HG03558 (cell line): ENCODE data around the gene PODN.

Source experiments
- ATAC-seq: cut with Tn5 transposase; IDR thresholded peaks from one replicate; pipeline ENCODE4 v1.9.1; 2021; ENCODE audit warnings: moderate number of reproducible peaks; ENCODE audit not compliant: unreplicated experiment; ENCODE audit errors: extremely low read depth

PODN gene

GRCh38 chr1:53061859-53062707, at the start of gene PODN:
Gene PODN, plus strand, starts transcription at chr1:53062213. Its CDS starts 7,643 bp downstream, at chr1:53069856.
- ATAC-seq, result no peak

- no peak for ATAC-seq
Observed at GRCh38 chr1:53014791-53015507, 47.1 kb upstream of the PODN start.

- ATAC-seq, result no peak
Observed at GRCh38 chr1:53015508-53015860, 46.5 kb upstream of the PODN start.

- no peak for ATAC-seq
Observed at GRCh38 chr1:53016705-53017104, 45.3 kb upstream of the PODN start.

- no peak for ATAC-seq
Observed at GRCh38 chr1:53020588-53020987, 41.4 kb upstream of the PODN start.

- ATAC-seq, result no peak
Observed at GRCh38 chr1:53022179-53022578, 39.8 kb upstream of the PODN start.

GRCh38 chr1:53023546-53023945, 38.5 kb upstream of the PODN start:
- no peak for ATAC-seq

- ATAC-seq, result no peak
Observed at GRCh38 chr1:53024117-53024516, 37.9 kb upstream of the PODN start.

GRCh38 chr1:53025034-53025768, 36.8 kb upstream of the PODN start:
- no peak for ATAC-seq

- no peak for ATAC-seq
Observed at GRCh38 chr1:53025769-53026112, 36.3 kb upstream of the PODN start.

- ATAC-seq, result no peak
Observed at GRCh38 chr1:53026254-53026653, 35.8 kb upstream of the PODN start.

- ATAC-seq, result no peak
Observed at GRCh38 chr1:53031732-53032131, 30.3 kb upstream of the PODN start.

GRCh38 chr1:53037159-53037558, 24.9 kb upstream of the PODN start:
- ATAC-seq, result no peak

GRCh38 chr1:53038566-53038965, 23.4 kb upstream of the PODN start:
- ATAC-seq, result no peak

- ATAC-seq, result no peak
Observed at GRCh38 chr1:53043271-53043670, 18.7 kb upstream of the PODN start.

GRCh38 chr1:53044926-53045325, 17.1 kb upstream of the PODN start:
- no peak for ATAC-seq

- no peak for ATAC-seq
Observed at GRCh38 chr1:53046930-53047329, 15.1 kb upstream of the PODN start.

- no peak for ATAC-seq
Observed at GRCh38 chr1:53047737-53048736, 14.0 kb upstream of the PODN start.

GRCh38 chr1:53048960-53049573, 12.9 kb upstream of the PODN start:
- ATAC-seq, result no peak

- ATAC-seq, result no peak
Observed at GRCh38 chr1:53049574-53049967, 12.4 kb upstream of the PODN start.
